Kidney tubule cell (primary cell): ENCODE results near the gene MAST2.
A peak's percentile ranks its signal among the peaks of the same experiment; 100 is the strongest.
"Not testable (repeated sequence)": the region's sequence is repeated elsewhere in the genome, so short reads cannot be mapped to it uniquely, and the experiment has no call there.

Source experiments
- DNase-seq: peaks from one replicate; pipeline ENCODE4 v3.0.0-alpha.2; 2018; ENCODE audit warnings: low spot score

MAST2 gene

GRCh38 chr1:45894331-45894730 is 90.9 kb downstream of the MAST2 start:
- no peak for DNase-seq

GRCh38 chr1:45894921-45895320 is 91.5 kb downstream of the MAST2 start:
- DNase-seq, result no peak

GRCh38 chr1:45895406-45895805 is 92.0 kb downstream of the MAST2 start:
- no peak for DNase-seq

- DNase-seq, result no peak
Measured at GRCh38 chr1:45906883-45907282, 103.5 kb downstream of the MAST2 start.

- DNase-seq, result no peak
Measured at GRCh38 chr1:45908611-45909140, 105.3 kb downstream of the MAST2 start.

- no peak for DNase-seq
Measured at GRCh38 chr1:45911634-45912033, 108.2 kb downstream of the MAST2 start.

- peak; percentile 73 for DNase-seq
Measured at GRCh38 chr1:45913183-45913683, 109.8 kb downstream of the MAST2 start.

GRCh38 chr1:45913731-45914501 is 110.5 kb downstream of the MAST2 start:
- DNase-seq, result no peak

- DNase-seq, result no peak
Measured at GRCh38 chr1:45914836-45915235, 111.4 kb downstream of the MAST2 start.

GRCh38 chr1:45922374-45922773 is 119.0 kb downstream of the MAST2 start:
- no peak for DNase-seq

GRCh38 chr1:45922813-45923212 is 119.4 kb downstream of the MAST2 start:
- no peak for DNase-seq

GRCh38 chr1:45923343-45923742 is 119.9 kb downstream of the MAST2 start:
- DNase-seq, result no peak

GRCh38 chr1:45924736-45925135 is 121.3 kb downstream of the MAST2 start:
- DNase-seq, result peak; percentile 79

- DNase-seq, result no peak
Measured at GRCh38 chr1:45925728-45926287, 122.4 kb downstream of the MAST2 start.

- DNase-seq, result no peak
Measured at GRCh38 chr1:45926330-45926729, 122.9 kb downstream of the MAST2 start.

GRCh38 chr1:45927231-45927915 is 124.0 kb downstream of the MAST2 start:
- not testable (repeated sequence) for DNase-seq

GRCh38 chr1:45928486-45929205 is 125.2 kb downstream of the MAST2 start:
- DNase-seq, result no peak

- peak; percentile 77 for DNase-seq
Measured at GRCh38 chr1:45929257-45929687, 125.9 kb downstream of the MAST2 start.

- DNase-seq, result no peak
Measured at GRCh38 chr1:45930258-45931150, 127.1 kb downstream of the MAST2 start.

- DNase-seq, result not testable (repeated sequence)
Measured at GRCh38 chr1:45932205-45932604, 128.8 kb downstream of the MAST2 start.

GRCh38 chr1:45934947-45935346 is 131.5 kb downstream of the MAST2 start:
- DNase-seq, result no peak
